ENCODE measurements around the gene SEC31B. TPM values are rescaled to one million over a fixed set of nuclear protein-coding genes. Genes with fewer than 3 reads are reported as not detected.
A peak's percentile ranks its signal among the peaks of the same experiment; 100 is the strongest.

SEC31B gene
- polyA plus RNA-seq, 3 donors from 2014 or later = 0.18 to 0.57 TPM; not detected in 1

DNA sequence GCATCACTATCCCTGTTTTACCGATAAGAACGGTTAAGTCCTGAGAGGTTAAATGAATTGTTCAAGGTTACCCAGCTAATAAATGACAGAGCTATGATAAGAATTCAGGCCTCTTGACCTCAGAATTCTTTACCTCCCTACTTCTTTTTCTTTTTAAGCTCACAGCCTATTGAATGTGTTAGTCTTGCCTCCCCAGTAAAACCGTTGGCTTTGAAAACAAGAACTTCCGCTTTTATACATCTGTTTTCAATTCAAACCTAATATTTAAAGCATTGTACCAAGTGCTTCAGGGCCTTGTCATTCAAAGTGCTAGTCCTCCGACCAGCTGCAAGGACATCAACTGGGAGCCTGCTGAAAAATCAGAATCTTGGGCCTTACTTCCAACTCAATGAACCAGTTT, 15.6 kb downstream of the SEC31B start:
- no peak overlapping the region for H3K27ac Mint-ChIP-seq
- peaks cover 12 to 13% of the 10 kb centered on the region in 2 donors for H3K4me1 Mint-ChIP-seq
- H3K27me3 Mint-ChIP-seq (ENCODE audit: low read depth in 3 of 3) = peaks cover 0 to 2% (median 1%) of the 10 kb centered on the region in 3 donors
- H3K9me3 Mint-ChIP-seq = no peaks in the 10 kb centered on the region
- DNase-seq = no peak
- peaks cover 26 to 63% (median 38%) of the 10 kb centered on the region in 3 donors for H3K36me3 Mint-ChIP-seq
- no peak overlapping the region for H3K4me3 Mint-ChIP-seq

DNA sequence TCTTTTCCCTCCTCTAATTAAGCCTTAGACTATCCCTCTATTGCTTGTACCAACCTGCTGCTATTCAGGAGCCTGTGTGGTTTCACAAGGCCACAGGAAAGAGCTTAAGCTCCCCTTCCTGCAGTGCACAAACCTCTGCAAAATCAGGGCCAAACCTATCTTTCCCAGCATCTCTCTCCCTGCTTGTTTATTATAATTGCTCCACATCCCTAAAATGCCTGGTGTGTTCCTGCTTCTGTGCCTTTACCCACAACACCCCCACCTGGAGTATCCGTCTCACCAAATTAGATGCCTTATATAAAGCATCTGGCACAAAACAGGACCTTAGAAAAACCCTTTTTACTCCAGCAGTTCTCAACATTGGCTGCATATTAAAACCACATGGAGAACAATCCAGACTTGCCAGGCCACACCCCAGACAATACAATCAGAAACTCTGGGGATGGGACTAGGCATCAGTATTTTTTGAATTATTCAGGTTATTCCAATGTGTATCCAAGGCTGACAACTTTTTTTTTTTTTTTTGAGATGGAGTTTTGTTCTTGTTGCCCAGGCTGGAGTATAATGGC, 16.7 kb downstream of the SEC31B start:
- H3K4me1 Mint-ChIP-seq = peaks cover under 1 to 2% of the 10 kb centered on the region in 2 donors
- H3K27me3 Mint-ChIP-seq (ENCODE audit: low read depth in 3 of 3) = peaks cover 0 to 1% (median 0%) of the 10 kb centered on the region in 3 donors
- H3K4me3 Mint-ChIP-seq = no peak overlapping the region
- H3K9me3 Mint-ChIP-seq = no peaks in the 10 kb centered on the region
- H3K27ac Mint-ChIP-seq = peak overlapping the region in 1 of 6 donors; percentile 67
- peaks cover 27 to 58% (median 41%) of the 10 kb centered on the region in 3 donors for H3K36me3 Mint-ChIP-seq
- DNase-seq = no peak

DNA sequence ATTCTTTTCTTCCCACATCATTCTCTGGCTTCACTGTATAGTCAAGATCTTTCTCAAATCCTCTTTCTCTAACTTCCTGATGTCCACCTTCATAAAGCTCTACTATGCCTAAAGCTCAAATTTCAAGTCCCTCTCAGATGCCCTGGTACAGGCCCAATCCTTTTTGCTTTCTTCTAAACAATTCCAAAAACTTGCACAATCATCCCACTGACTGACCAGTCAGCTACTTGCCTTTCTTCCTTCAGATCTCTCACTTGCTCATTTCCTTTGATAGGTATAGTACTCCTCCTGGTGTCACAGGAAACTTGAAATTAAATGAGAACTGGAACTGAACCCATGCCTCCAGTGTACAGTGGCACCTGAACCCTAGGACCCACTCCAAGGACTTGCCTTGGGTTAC, 18.2 kb downstream of the SEC31B start:
- DNase-seq = no peak
- H3K27ac Mint-ChIP-seq = no peak overlapping the region
- H3K36me3 Mint-ChIP-seq = peaks cover 31 to 60% (median 48%) of the 10 kb centered on the region in 3 donors
- no peaks in the 10 kb centered on the region for H3K4me1 Mint-ChIP-seq
- peaks cover 0 to 3% (median 0%) of the 10 kb centered on the region in 3 donors for H3K27me3 Mint-ChIP-seq (ENCODE audit: low read depth in 3 of 3)
- no peaks in the 10 kb centered on the region for H3K9me3 Mint-ChIP-seq
- H3K4me3 Mint-ChIP-seq = no peak overlapping the region

DNA sequence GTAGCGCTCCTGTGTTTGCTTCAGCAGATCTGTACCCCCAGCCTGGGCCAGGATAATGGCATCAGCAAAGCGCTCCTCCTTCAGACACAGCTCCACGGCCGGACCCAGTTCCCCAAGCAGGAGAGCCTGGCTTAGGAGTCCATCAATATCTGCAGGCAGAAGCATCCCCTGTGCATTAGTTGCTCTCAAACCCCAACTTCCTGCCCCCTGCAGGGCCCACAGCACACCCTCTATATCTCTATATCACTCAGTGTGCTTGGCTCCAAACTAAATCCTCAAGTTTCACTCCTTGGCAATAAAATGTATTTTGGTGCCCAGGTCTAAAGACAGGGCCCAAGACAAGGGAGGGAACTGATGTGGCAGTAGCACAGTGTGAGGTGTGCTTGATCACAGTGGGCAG, 21.6 kb downstream of the SEC31B start:
- H3K36me3 Mint-ChIP-seq = peaks cover 35 to 55% (median 48%) of the 10 kb centered on the region in 3 donors
- H3K9me3 Mint-ChIP-seq = no peaks in the 10 kb centered on the region
- no peak overlapping the region for H3K4me3 Mint-ChIP-seq
- H3K27me3 Mint-ChIP-seq (ENCODE audit: low read depth in 3 of 3) = peaks cover 0 to 3% (median 0%) of the 10 kb centered on the region in 3 donors
- no peak for DNase-seq
- H3K27ac Mint-ChIP-seq = no peak overlapping the region
- no peaks in the 10 kb centered on the region for H3K4me1 Mint-ChIP-seq

DNA sequence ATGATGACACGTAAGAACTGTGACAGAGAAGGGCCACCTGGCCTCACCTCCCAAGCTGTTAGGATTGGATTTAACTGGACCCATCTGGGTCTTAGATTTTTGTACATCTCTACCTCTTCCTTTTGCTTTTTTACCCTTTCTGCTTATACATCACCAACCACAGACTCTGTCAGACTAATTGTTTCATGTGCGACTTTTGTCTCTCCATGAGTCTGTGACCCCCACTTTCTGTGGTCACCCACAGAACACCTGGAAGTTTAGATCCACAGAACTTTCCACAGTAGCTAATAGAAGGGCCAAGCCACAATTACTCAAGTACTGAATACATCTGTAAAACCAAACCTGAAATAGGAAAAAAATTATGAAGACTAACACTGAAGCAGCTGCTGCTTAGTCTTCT, 23.1 kb downstream of the SEC31B start:
- Mint-ChIP-seq H3K36me3 (peaks cover 31 to 48% (median 36%) of the 10 kb centered on the region in 3 donors), H3K27me3 (ENCODE audit: low read depth in 3 of 3) (peaks cover 0 to 3% (median 0%) of the 10 kb centered on the region in 3 donors), H3K27ac (no peak overlapping the region), H3K4me1 (no peaks in the 10 kb centered on the region), H3K4me3 (no peak overlapping the region), H3K9me3 (no peaks in the 10 kb centered on the region)
- DNase-seq = no peak

DNA sequence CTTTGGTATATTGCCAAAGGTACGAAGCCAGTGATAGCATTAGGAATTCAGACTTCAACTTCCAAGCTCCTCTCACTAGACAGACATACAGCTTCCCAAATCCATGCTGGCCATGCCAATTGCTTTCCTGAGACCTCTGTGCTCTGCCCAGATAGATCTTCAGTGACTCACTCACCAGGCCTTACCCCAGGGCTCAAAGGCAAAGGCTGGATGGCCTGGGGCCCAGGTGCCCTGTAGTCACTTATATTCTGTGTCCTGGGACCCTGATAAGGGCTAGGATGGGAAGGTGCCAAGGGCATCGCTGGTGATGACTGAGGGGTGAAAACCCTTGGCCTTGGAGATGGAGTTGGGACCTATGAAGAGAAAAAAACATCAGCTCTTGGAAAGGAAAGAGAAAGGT, 29.1 kb downstream of the SEC31B start:
- Mint-ChIP-seq H3K9me3 (no peaks in the 10 kb centered on the region), H3K4me1 (no peaks in the 10 kb centered on the region), H3K4me3 (no peak overlapping the region), H3K27ac (no peak overlapping the region), H3K27me3 (ENCODE audit: low read depth in 3 of 3) (peaks cover 0 to 1% (median 0%) of the 10 kb centered on the region in 3 donors), H3K36me3 (peaks cover 31 to 49% (median 40%) of the 10 kb centered on the region in 3 donors)
- no peak for DNase-seq

DNA sequence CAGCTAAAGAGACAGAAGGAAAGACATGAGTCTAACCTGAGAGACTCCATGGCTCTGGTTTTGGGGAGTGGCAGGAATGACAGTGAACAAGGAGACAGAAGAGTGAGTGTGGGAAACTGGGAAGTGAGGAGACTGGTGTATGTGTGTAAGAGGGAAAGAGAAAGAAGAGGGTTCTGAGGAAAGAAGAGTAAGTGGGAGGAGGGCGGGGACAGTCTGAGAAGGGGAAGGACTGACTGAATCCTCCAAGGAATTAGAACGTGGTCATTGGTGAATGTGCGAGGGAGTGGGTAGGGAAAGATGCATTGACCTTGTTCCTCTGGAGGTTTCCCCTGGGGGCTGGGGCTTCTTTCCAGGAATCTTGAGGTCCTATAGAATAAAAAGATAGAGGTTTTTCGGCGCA, 30.3 kb downstream of the SEC31B start:
- H3K4me3 Mint-ChIP-seq = no peak overlapping the region
- peaks cover 24 to 54% (median 45%) of the 10 kb centered on the region in 3 donors for H3K36me3 Mint-ChIP-seq
- no peak for DNase-seq
- peaks cover 0 to 3% (median 0%) of the 10 kb centered on the region in 3 donors for H3K27me3 Mint-ChIP-seq (ENCODE audit: low read depth in 3 of 3)
- H3K4me1 Mint-ChIP-seq = no peaks in the 10 kb centered on the region
- H3K9me3 Mint-ChIP-seq = no peaks in the 10 kb centered on the region
- no peak overlapping the region for H3K27ac Mint-ChIP-seq

DNA sequence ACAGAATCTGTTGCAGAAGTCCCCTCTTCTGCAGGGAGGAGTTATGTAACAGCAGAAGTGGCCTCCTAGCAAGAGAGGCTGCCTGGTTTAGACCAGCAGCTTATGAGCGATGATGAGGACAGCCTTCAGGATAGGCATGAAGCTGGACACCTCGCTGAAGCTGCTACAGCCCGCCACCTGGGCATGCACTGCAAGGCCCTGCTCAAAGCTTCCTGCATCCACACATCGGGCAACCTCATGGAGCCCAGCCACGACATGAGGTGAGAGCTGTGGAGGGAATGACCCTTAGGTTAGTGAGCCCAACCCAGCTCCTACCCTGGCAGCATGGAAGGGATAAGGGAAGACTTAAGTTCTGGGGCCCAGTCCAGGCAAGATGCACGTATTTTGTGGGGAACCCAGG, 32.1 kb downstream of the SEC31B start:
- no peaks in the 10 kb centered on the region for H3K9me3 Mint-ChIP-seq
- H3K4me1 Mint-ChIP-seq = peaks cover 5 to 12% of the 10 kb centered on the region in 2 donors
- H3K4me3 Mint-ChIP-seq = no peak overlapping the region
- DNase-seq = no peak
- no peak overlapping the region for H3K27ac Mint-ChIP-seq
- H3K27me3 Mint-ChIP-seq (ENCODE audit: low read depth in 3 of 3) = peaks cover 2 to 6% (median 5%) of the 10 kb centered on the region in 3 donors
- peaks cover 14 to 52% (median 36%) of the 10 kb centered on the region in 3 donors for H3K36me3 Mint-ChIP-seq

DNA sequence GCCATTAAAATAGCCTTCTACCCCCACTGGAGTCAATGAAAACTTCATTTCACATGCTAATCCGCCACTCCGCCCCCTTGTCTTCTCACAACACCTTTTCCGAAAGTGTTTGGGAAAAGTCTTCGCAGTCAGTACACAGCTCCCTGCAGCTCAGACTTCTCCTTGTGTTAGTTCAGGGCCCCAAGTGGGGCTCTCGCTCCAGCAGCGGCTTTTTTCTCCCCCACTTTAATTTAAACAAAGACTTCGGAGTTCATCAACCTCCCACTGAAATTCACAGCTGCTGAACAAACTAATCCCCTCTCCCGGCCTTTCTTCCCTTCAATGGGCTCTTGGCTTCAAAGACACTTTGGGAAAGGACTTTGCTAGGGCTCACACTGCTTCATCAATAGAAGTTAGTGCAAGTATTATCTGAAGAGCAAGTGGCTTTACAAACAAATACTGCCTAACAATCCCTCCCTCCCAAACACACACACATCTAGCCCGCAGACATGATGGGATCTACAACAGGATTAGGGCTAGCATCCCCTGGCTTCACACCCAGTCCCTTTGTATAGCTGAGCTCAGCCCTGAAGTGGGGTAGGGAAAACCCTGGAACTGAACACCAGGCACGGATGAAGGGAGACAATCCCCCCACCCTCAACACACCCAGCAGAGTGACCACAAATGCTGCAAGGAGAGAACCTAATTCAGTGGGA, 33.7 kb downstream of the SEC31B start:
- Mint-ChIP-seq H3K27me3 (ENCODE audit: low read depth in 3 of 3) (peaks cover 5 to 9% (median 8%) of the 10 kb centered on the region in 3 donors), H3K4me3 (no peak overlapping the region), H3K4me1 (peaks cover 14 to 25% of the 10 kb centered on the region in 2 donors), H3K27ac (no peak overlapping the region), H3K9me3 (no peaks in the 10 kb centered on the region), H3K36me3 (peaks cover 14 to 47% (median 32%) of the 10 kb centered on the region in 3 donors)
- no peak for DNase-seq

DNA sequence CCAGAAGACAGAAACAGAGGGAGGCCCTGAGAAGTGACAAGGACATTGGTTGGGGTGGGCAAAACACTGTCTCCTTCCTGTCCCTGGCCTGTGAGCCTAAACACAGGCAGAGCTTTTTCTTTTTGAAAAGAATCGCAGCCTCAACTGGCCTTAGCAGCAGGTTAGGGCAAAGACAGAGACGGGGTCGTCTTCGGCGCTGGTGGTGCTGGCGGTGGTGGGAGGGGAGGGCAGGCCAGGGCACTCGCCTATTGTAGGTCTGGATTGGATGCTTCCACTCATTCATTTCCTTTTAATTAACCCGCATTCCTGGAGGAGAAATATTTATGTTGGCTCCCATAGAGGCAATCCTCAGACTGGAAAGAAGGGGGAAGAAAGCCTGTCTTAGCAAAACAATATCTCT, 34.3 kb downstream of the SEC31B start:
- peaks cover 14 to 25% of the 10 kb centered on the region in 2 donors for H3K4me1 Mint-ChIP-seq
- H3K36me3 Mint-ChIP-seq = peaks cover 14 to 47% (median 32%) of the 10 kb centered on the region in 3 donors
- H3K27ac Mint-ChIP-seq = no peak overlapping the region

DNA sequence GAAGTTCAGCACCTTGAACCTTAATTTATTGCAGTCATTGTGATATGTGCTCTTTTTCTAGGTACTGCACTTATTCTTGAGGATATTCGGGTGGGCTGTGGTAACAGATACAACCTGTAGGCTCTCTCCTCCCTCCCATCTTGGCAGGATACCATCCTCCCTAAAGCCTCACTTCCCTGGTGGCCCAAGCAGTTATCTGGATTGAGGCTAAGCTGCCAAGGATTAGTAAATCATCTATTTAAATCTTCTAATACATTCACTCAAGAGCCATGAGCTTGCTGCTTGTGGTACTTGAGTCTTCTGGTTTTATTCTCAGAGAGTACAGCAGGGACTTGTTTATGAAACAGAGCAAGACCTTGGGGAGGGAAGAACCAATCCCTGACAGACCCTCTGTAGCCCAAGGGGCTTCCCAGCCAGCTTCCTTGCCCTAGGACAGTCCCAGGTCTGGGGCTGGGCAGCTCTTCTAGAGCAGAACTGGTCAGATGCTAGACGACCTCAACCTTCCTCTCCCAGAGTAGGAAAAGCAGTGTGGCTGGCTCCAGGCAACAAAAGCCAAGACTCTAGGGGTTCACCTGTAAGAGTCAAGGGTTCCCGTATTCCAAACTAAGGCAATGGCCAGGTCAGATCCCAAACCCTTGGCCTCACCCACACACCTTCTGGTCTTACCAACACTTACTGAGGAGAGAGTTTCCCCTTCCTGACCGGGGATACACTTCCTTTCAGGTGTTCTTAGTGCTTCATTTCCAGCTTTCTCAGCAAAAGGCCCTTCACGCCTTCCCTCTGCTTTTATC, 35.6 kb downstream of the SEC31B start:
- Mint-ChIP-seq H3K27me3 (ENCODE audit: low read depth in 3 of 3) (peaks cover 5 to 23% (median 11%) of the 10 kb centered on the region in 3 donors), H3K4me3 (peak overlapping the region in 3 of 5 donors; percentile 16 to 60 (median 54)), H3K36me3 (peaks cover 7 to 36% (median 23%) of the 10 kb centered on the region in 3 donors), H3K27ac (no peak overlapping the region), H3K4me1 (peaks cover 14 to 25% of the 10 kb centered on the region in 2 donors), H3K9me3 (no peaks in the 10 kb centered on the region)
- DNase-seq = no peak

More for the DNA sequence above, 34.3 kb downstream of the SEC31B start:
- Mint-ChIP-seq H3K9me3 (no peaks in the 10 kb centered on the region), H3K4me3 (no peak overlapping the region), H3K27me3 (ENCODE audit: low read depth in 3 of 3) (peaks cover 5 to 14% (median 9%) of the 10 kb centered on the region in 3 donors)
- DNase-seq = no peak

DNA sequence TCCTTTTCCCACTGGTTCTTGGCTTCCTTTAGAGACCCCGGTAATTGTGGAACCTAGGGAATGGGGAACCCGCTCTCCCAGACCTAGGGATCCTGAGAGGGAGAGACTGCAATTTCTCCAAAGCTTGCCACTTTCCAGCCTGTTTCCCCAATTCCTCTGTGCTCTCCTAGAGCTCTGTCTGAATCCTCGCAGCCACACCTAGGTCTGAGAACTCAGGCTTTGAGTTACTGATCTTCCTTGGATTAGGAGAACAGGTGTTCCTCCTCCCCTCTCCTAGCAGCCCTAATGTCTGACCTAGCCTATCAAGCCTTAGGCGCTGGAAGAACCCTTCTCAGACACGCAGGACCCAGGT, 36.9 kb downstream of the SEC31B start:
- peaks cover 5 to 23% (median 13%) of the 10 kb centered on the region in 3 donors for H3K27me3 Mint-ChIP-seq (ENCODE audit: low read depth in 3 of 3)
- H3K9me3 Mint-ChIP-seq = no peaks in the 10 kb centered on the region
- H3K4me3 Mint-ChIP-seq = peak overlapping the region; percentile 72 to 89 (median 84)
- H3K4me1 Mint-ChIP-seq = peaks cover 14 to 25% of the 10 kb centered on the region in 2 donors
- no peak for DNase-seq
- H3K27ac Mint-ChIP-seq = no peak overlapping the region
- H3K36me3 Mint-ChIP-seq = peaks cover 4 to 30% (median 23%) of the 10 kb centered on the region in 3 donors

DNA sequence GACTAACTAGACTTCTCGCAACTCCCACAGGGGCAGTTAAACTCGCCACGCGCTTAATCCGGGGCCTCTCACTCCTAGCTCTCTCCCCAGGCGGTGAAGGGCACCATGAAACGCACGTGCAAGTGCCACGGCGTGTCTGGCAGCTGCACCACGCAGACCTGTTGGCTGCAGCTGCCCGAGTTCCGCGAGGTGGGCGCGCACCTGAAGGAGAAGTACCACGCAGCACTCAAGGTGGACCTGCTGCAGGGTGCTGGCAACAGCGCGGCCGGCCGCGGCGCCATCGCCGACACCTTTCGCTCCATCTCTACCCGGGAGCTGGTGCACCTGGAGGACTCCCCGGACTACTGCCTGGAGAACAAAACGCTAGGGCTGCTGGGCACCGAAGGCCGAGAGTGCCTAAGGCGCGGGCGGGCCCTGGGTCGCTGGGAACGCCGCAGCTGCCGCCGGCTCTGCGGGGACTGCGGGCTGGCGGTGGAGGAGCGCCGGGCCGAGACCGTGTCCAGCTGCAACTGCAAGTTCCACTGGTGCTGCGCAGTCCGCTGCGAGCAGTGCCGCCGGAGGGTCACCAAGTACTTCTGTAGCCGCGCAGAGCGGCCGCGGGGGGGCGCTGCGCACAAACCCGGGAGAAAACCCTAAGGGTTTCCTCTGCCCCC, 37.4 kb downstream of the SEC31B start:
- H3K4me3 Mint-ChIP-seq = peak overlapping the region; percentile 72 to 89 (median 84)
- H3K27me3 Mint-ChIP-seq (ENCODE audit: low read depth in 3 of 3) = peaks cover 5 to 23% (median 13%) of the 10 kb centered on the region in 3 donors
- no peaks in the 10 kb centered on the region for H3K9me3 Mint-ChIP-seq
- peak; percentile 64 to 67 (median 65) for DNase-seq
- H3K36me3 Mint-ChIP-seq = peaks cover 4 to 27% (median 22%) of the 10 kb centered on the region in 3 donors
- peaks cover 14 to 25% of the 10 kb centered on the region in 2 donors for H3K4me1 Mint-ChIP-seq
- no peak overlapping the region for H3K27ac Mint-ChIP-seq
